Psoas muscle (tissue), 8 donors: ENCODE results near the gene ROM1. TPM values are rescaled to one million over a fixed set of nuclear protein-coding genes. Genes with fewer than 3 reads are reported as not detected.

Experiments used
- ATAC-seq, 4 donors: fragments of 200-7000 bp; cut with Tn5 transposase; one replicate each; pipeline ENCODE4 v1.9.1; 2020; ENCODE audit warnings: moderate library complexity in 3 of 4, mild to moderate bottlenecking in 2 of 4
- DNase-seq, 2 donors: peaks; one replicate each; pipeline ENCODE4 v3.0.0-alpha.2; 2020
- H3K27ac ChIP-seq: fragments of 200-600 bp; one replicate; pipeline ENCODE4 v1.8.0; 2022
- H3K27me3 ChIP-seq, 3 donors: fragments of 200-600 bp in 1 of 3; one replicate each; pipeline versions ENCODE4 v1.6.1 to v1.8.0; 2013 to 2022; ENCODE audit warnings: low read length in 2 of 3, mild to moderate bottlenecking in 2 of 3, moderate library complexity in 1 of 3; ENCODE audit not compliant: insufficient read depth in 3 of 3
- H3K36me3 ChIP-seq, 2 donors: fragments of 200-600 bp in 1 of 2; one replicate each; pipeline versions ENCODE4 v1.6.1 to v1.8.0; 2013 to 2022; ENCODE audit warnings: low read depth in 1 of 2, mild to moderate bottlenecking in 1 of 2, moderate library complexity in 1 of 2; ENCODE audit not compliant: insufficient read depth in 1 of 2
- H3K4me1 ChIP-seq: fragments of 200-600 bp; one replicate; pipeline ENCODE4 v1.8.0; 2022
- H3K4me3 ChIP-seq: fragments of 200-600 bp; one replicate; pipeline ENCODE4 v1.8.0; 2022; ENCODE audit warnings: mild to moderate bottlenecking
- H3K9me3 ChIP-seq: fragments of 200-600 bp; one replicate; pipeline ENCODE4 v1.8.0; 2022
- CTCF ChIP-seq: fragments of 200-600 bp; IDR thresholded peaks from one replicate; pipeline ENCODE4 v1.8.0; 2022; ENCODE audit warnings: antibody characterized with exemption
- WGBS, 3 donors: extraction: QIAGEN DNeasy Blood & Tissue Kit; methylation state at CpG; one replicate each; pipeline versions ENCODE4 v1.1.6 to v1.1.7; 2013; 5-methylcytosine and 5-hydroxymethylcytosine counted together
- intact Hi-C, 2 donors: fragments of 100-400 bp; cut with DNase I; formaldehyde crosslinking; loops; one replicate each; pipeline versions ENCODE4 v1.11.0 to v1.14.2; 2022
- polyA plus RNA-seq, 3 donors: library from polyadenylated mRNA; stranded (reverse); fragments of 200-250 nt; gene quantifications; one replicate each; pipeline ENCODE4 v1.2.3, GENCODE V29; 2013
- total RNA-seq, 4 donors: library from RNA; stranded (reverse); fragmentation: NEBNext Ultra II Directional in 2 of 4; extraction: Animal tissue kit (Norgen Biotek cat#: 25700) in 2 of 4; gene quantifications; one replicate each; pipeline versions ENCODE4 v1.2.1 to v1.2.4, GENCODE V29; 2021 to 2023
- donor health status: healthy with polysubstance abuse.
- donor health status: DM: no; HTN: no; CAD: no; lungs with moderate emphysema.
- donor health status: Bipolar disorder and iron deficiency.
- donor health status: healthy.
- donor health status: DM: yes; HTN: yes; CAD: no.
- donor health status: DM: no; HTN: no; CAD: no.
- donor health status: DM: no; HTN: no; CAD: no.
- donor health status: DM: yes; HTN: yes; CAD: no.

The ROM1 gene
- total and polyA plus RNA-seq, 7 donors = 2.0 to 5.5 (median 3.7) TPM

GRCh38 chr11:62588966-62589637 lies 24.0 kb upstream of the ROM1 start:
- peak in 1 of 2 donors; percentile 35 for DNase-seq
- H3K36me3 ChIP-seq = peaks cover 3 to 57% of the 10 kb centered on the region in 2 donors
- H3K4me3 ChIP-seq = no peak overlapping the region
- intact Hi-C loops = no loop called here
- peak; percentile 8 for TF ChIP-seq CTCF
- H3K27ac ChIP-seq = peak overlapping the region; percentile 16
- WGBS, 3 donors = 67 to 68% (median 68%) methylated on average over 18 of the region's 18 CpGs
- no peak for ATAC-seq
- H3K9me3 ChIP-seq = no peaks in the 10 kb centered on the region
- H3K4me1 ChIP-seq = peaks cover 27% of the 10 kb centered on the region
- H3K27me3 ChIP-seq = no peaks in the 10 kb centered on the region

- DNase-seq (peak; percentile 94 to 97), ATAC-seq (peak; percentile 93 to 95 (median 94))
- H3K4me1 ChIP-seq = peaks cover 27% of the 10 kb centered on the region
- TF ChIP-seq CTCF = no peak
- H3K9me3 ChIP-seq = no peaks in the 10 kb centered on the region
- intact Hi-C loops = loop anchor here in 1 of 2 donors (5.0 to 10.0 kb wide), 2 partner anchors 101 to 627 kb away; partner anchors contain the start of gene FTH1
- H3K27me3 ChIP-seq = no peaks in the 10 kb centered on the region
- H3K27ac ChIP-seq = peak within 1 kb of the TSS; percentile 94
- 0% methylated on average over 58 of the region's 58 CpGs for WGBS, 3 donors
- peak within 1 kb of the TSS; percentile 95 for H3K4me3 ChIP-seq
- peaks cover 8 to 58% of the 10 kb centered on the region in 2 donors for H3K36me3 ChIP-seq
Observed at GRCh38 chr11:62591448-62592145, 21.5 kb upstream of the ROM1 start, which contains the start of gene TUT1. TSS of gene TUT1 (minus strand) at chr11:62591523. CDS start at chr11:62591485, 38 bp downstream.

GRCh38 chr11:62592146-62592815 lies 20.8 kb upstream of the ROM1 start:
- H3K4me1 ChIP-seq = peaks cover 27% of the 10 kb centered on the region
- H3K9me3 ChIP-seq = no peaks in the 10 kb centered on the region
- no peak for TF ChIP-seq CTCF
- DNase-seq (no peak), ATAC-seq (no peak)
- H3K4me3 ChIP-seq = peak overlapping the region; percentile 95
- H3K27ac ChIP-seq = peak overlapping the region; percentile 94
- no peaks in the 10 kb centered on the region for H3K27me3 ChIP-seq
- 13 to 15% (median 14%) methylated on average over 17 of the region's 17 CpGs for WGBS, 3 donors
- intact Hi-C loops = loop anchor here in 1 of 2 donors (5.0 to 10.0 kb wide), 2 partner anchors 100 to 627 kb away; partner anchors contain the start of gene FTH1
- peaks cover 8 to 58% of the 10 kb centered on the region in 2 donors for H3K36me3 ChIP-seq

DNA sequence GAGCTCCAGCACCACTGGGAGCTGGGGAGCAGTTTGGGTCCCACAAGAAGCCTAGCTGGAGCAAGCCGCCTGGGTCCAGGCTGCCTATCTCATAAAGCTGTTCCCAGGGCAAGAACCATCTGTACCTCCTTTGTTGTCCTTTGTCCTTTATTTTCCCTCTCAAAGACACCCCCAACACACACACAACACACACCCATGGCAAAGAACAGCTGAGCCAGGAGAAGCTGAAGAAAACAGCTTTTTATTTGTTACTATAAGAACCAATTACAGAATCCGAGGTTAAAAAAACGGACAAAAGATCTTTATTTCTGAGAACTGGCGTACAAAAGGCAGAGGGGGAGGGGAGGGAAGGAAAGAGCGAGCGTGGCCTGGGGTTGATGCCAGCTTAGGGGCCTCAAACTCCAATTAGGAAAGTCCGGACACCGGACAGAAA lies 20.1 kb upstream of the ROM1 start:
- Histone ChIP-seq H3K4me1 (peaks cover 27% of the 10 kb centered on the region), H3K9me3 (no peaks in the 10 kb centered on the region), H3K4me3 (peak overlapping the region; percentile 95), H3K27me3 (no peaks in the 10 kb centered on the region), H3K36me3 (peaks cover 8 to 58% of the 10 kb centered on the region in 2 donors), H3K27ac (peak overlapping the region; percentile 94)
- 66 to 70% (median 69%) methylated on average over 8 of the region's 8 CpGs for WGBS, 3 donors
- intact Hi-C loops = loop anchor here in 1 of 2 donors (5.0 to 10.0 kb wide), 2 partner anchors 99 to 628 kb away; partner anchors contain the start of gene FTH1
- peak in 1 of 2 donors; percentile 39 for DNase-seq
- TF ChIP-seq CTCF = no peak
- no peak for ATAC-seq
